OCI-LY7 (cell line): ENCODE data around the gene GLYATL2. TPM values are rescaled to one million over a fixed set of nuclear protein-coding genes. Genes with fewer than 3 reads are reported as not detected.

Experiments
- BruUV-seq: library from RNA; stranded (reverse); fragments of 400-500 nt; replicated peaks from 2 replicates; lab custom pipeline; 2021; lab: Mats Ljungman, UMichigan
- CTCF ChIA-PET: fragments of 300-600 bp; sonication (Branson Sonifier 250); formaldehyde crosslinking; loops from one replicate; lab custom pipeline; 2022; ENCODE audit warnings: antibody characterized with exemption; ENCODE audit not compliant: unreplicated experiment; lab: Charles Lee
- POLR2A ChIA-PET: fragments of 300-600 bp; sonication (Branson Sonifier 250); formaldehyde crosslinking; loops from one replicate; lab custom pipeline; 2022; ENCODE audit warnings: antibody characterized with exemption; lab: Charles Lee
- DNase-seq: peaks from one replicate; pipeline ENCODE4 v3.0.0-alpha.2; 2015; ENCODE audit warnings: low spot score
- H2AFZ ChIP-seq: fragments of 200-600 bp; sonication (generic), shearing (Covaris generic); 2 replicates; pipeline ENCODE4 v1.6.1; 2014; ENCODE audit warnings: mild to moderate bottlenecking, antibody characterized with exemption, low read length, moderate library complexity
- H3K27ac ChIP-seq: fragments of 200-600 bp; sonication (generic); 2 replicates; pipeline ENCODE4 v1.5.1; 2014; ENCODE audit warnings: mixed run types, low read depth, mild to moderate bottlenecking, moderate library complexity, low read length, inconsistent platforms; ENCODE audit not compliant: poor library complexity, severe bottlenecking
- H3K36me3 ChIP-seq: fragments of 200-600 bp; sonication (generic); 2 replicates; pipeline ENCODE4 v1.6.1; 2014; ENCODE audit warnings: mild to moderate bottlenecking, antibody characterized with exemption, low read length, moderate library complexity, mixed read lengths; ENCODE audit not compliant: insufficient read depth
- H3K4me1 ChIP-seq: fragments of 200-600 bp; sonication (generic); 2 replicates; pipeline ENCODE4 v1.5.1; 2014; ENCODE audit warnings: mild to moderate bottlenecking, low read length; ENCODE audit not compliant: insufficient read depth, poor library complexity, severe bottlenecking
- H3K4me2 ChIP-seq: fragments of 200-600 bp; sonication (generic); 2 replicates; pipeline ENCODE4 v1.6.1; 2014; ENCODE audit warnings: mild to moderate bottlenecking, low read length
- H3K4me3 ChIP-seq: fragments of 200-600 bp; sonication (generic); 2 replicates; pipeline ENCODE4 v1.5.1; 2014; ENCODE audit warnings: mild to moderate bottlenecking, low read depth, low read length; ENCODE audit not compliant: poor library complexity, severe bottlenecking
- H3K79me2 ChIP-seq: fragments of 200-600 bp; sonication (generic); 2 replicates; pipeline ENCODE4 v1.6.1; 2016; ENCODE audit warnings: low read depth, mild to moderate bottlenecking, low read length, moderate library complexity, mixed read lengths; ENCODE audit not compliant: insufficient read depth
- H3K9me2 ChIP-seq: fragments of 200-600 bp; sonication (generic); 2 replicates; pipeline ENCODE4 v1.6.1; 2016; ENCODE audit warnings: mild to moderate bottlenecking, low read length, mixed read lengths; ENCODE audit not compliant: insufficient read depth
- H3K9me3 ChIP-seq: fragments of 200-600 bp; sonication (generic); 2 replicates; pipeline ENCODE4 v1.6.1; 2014; ENCODE audit warnings: mild to moderate bottlenecking, mixed run types, low read length, mixed read lengths
- H4K20me1 ChIP-seq: fragments of 200-600 bp; sonication (generic); 2 replicates; pipeline ENCODE4 v1.6.1; 2014; ENCODE audit warnings: mild to moderate bottlenecking, antibody characterized with exemption, low read length, moderate library complexity, mixed read lengths; ENCODE audit not compliant: insufficient read depth
- CTCF ChIP-seq: fragments of 200-600 bp; sonication (generic); conservative IDR thresholded peaks from 2 replicates; pipeline ENCODE4 v1.5.1; 2014; ENCODE audit warnings: mild to moderate bottlenecking, antibody characterized with exemption, low read length, moderate library complexity, mixed read lengths
- EZH2phosphoT487 ChIP-seq: fragments of 200-600 bp; sonication (generic); IDR thresholded peaks from 2 replicates; pipeline ENCODE4 v1.6.1; 2018; ENCODE audit warnings: low read depth, borderline replicate concordance, mild to moderate bottlenecking, mixed run types, antibody characterized with exemption, low read length, moderate library complexity, mixed read lengths
- intact Hi-C: fragments of 100-400 bp; cut with micrococcal nuclease; formaldehyde crosslinking; loops from one replicate; pipeline ENCODE4 v1.10.0; 2022; ENCODE audit not compliant: unreplicated experiment
- total RNA-seq, 2 experiments: library from RNA; depleted of rRNA in 1 of 2; stranded (reverse); fragments of >200 nt in 1 of 2; shearing (Covaris generic) in 1 of 2; gene quantifications; 2 replicates each; pipeline ENCODE4 v1.2.3, GENCODE V29; 2014 to 2022

GLYATL2 gene
- total RNA-seq, 2 experiments from 2014 or later, result not detected

GRCh38 chr11:58811499-58811898, 33.0 kb downstream of the GLYATL2 start:
- H3K4me1 ChIP-seq, result no peaks in the 10 kb centered on the region
- no peaks in the 10 kb centered on the region for H3K36me3 ChIP-seq
- TF ChIP-seq EZH2phosphoT487 (no peak), CTCF (no peak)
- no peaks in the 10 kb centered on the region for H3K9me2 ChIP-seq
- H3K4me3 ChIP-seq, result no peak overlapping the region
- no peak overlapping the region for H3K4me2 ChIP-seq
- H4K20me1 ChIP-seq, result no peaks in the 10 kb centered on the region
- H3K9me3 ChIP-seq, result peaks cover 16% of the 10 kb centered on the region; the same call in 1 of the 2 replicates
- no peak for DNase-seq
- no peak overlapping the region for H3K27ac ChIP-seq
- POLR2A ChIA-PET, result no interaction called here
- no peaks in the 10 kb centered on the region for H3K79me2 ChIP-seq
- intact Hi-C loops, result no loop called here
- no TSS peak for BruUV-seq
- CTCF ChIA-PET, result no interaction called here
- no peak overlapping the region for H2AFZ ChIP-seq

DNA sequence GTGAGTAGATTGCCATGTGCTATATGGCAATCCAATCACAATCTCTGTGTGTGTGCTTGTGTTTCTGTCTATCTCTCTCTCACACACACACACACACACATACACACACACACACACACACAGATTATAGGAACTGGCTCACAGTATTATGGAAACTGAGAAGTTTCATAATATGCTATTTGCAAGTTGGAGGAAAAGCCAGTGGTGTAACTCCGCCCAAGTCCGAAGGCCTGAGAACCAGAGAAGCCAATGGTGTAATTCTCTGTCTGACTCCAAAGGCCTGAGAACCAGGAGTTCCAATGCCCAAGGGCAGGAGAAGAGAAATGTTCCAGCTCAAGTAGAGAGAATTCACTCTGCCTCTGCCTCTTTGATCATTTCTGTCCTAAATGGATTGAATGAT, 37.2 kb downstream of the GLYATL2 start:
- H3K36me3 ChIP-seq, result no peaks in the 10 kb centered on the region
- POLR2A ChIA-PET, result interaction anchor here (0.6 to 1.2 kb wide), 2 partner anchors 51 to 1997 kb away, joined by 3 to 6 read pairs; no protein-coding TSS in a partner anchor
- H3K9me2 ChIP-seq, result no peaks in the 10 kb centered on the region
- H2AFZ ChIP-seq, result no peak overlapping the region
- no peaks in the 10 kb centered on the region for H3K9me3 ChIP-seq
- DNase-seq, result no peak
- CTCF ChIA-PET, result no interaction called here
- no peak for TF ChIP-seq EZH2phosphoT487
- no peak for TF ChIP-seq CTCF
- no peak overlapping the region for H3K4me2 ChIP-seq
- no peak overlapping the region for H3K27ac ChIP-seq
- H4K20me1 ChIP-seq, result no peaks in the 10 kb centered on the region
- no peaks in the 10 kb centered on the region for H3K4me1 ChIP-seq
- H3K4me3 ChIP-seq, result no peak overlapping the region
- no peaks in the 10 kb centered on the region for H3K79me2 ChIP-seq
- intact Hi-C loops, result no loop called here
- BruUV-seq, result no TSS peak

- ChIA-PET POLR2A (no interaction called here), CTCF (no interaction called here)
- Histone ChIP-seq H3K4me2 (no peak overlapping the region), H3K9me2 (no peaks in the 10 kb centered on the region), H3K27ac (no peak overlapping the region), H2AFZ (no peak overlapping the region), H3K4me1 (no peaks in the 10 kb centered on the region), H3K79me2 (no peaks in the 10 kb centered on the region), H4K20me1 (no peaks in the 10 kb centered on the region), H3K9me3 (no peaks in the 10 kb centered on the region), H3K4me3 (no peak overlapping the region), H3K36me3 (no peaks in the 10 kb centered on the region)
- no peak for DNase-seq
- intact Hi-C loops, result no loop called here
- TF ChIP-seq EZH2phosphoT487 (no peak), CTCF (no peak)
- BruUV-seq, result no TSS peak
Observed at GRCh38 chr11:58805065-58805464, 39.4 kb downstream of the GLYATL2 start.
